ENCODE results near the gene SEC31B. TPM values are rescaled to one million over a fixed set of nuclear protein-coding genes. Genes with fewer than 3 reads are reported as not detected.
A peak's percentile ranks its signal among the peaks of the same experiment; 100 is the strongest.

SEC31B gene
- total RNA-seq, 4 donors from 2014 or later, result 9.3 to 36.9 (median 12.7) TPM

DNA sequence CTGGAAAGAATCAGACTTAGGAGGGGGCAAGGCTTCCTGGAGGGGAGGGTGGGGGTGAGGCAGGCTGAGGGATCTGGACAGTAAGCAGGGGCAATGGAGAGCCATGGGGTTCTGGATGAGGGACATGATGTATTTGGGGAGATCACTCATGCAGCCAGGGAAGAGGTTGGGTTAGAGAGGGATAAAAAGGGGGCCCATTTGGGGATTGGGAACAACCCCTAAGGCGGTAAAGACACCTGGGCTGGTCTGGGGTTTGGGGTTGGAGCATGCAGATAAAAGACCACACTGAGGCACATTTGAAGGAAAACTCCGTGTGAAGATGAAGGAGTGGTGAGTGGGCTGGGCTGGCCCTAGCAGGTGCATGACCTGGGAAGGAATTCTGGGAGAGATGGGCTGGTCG lies 46.9 kb upstream of the SEC31B start:
- Histone ChIP-seq H3K4me1 (peaks cover 9% of the 10 kb centered on the region), H3K27ac (no peak overlapping the region), H3K9me3 (no peaks in the 10 kb centered on the region), H3K27me3 (peaks cover 98% of the 10 kb centered on the region), H3K4me3 (no peak overlapping the region), H3K36me3 (no peaks in the 10 kb centered on the region)
- no peak for DNase-seq (ENCODE audit: low spot score in 2 of 2)
- TF ChIP-seq, protein P1, sequence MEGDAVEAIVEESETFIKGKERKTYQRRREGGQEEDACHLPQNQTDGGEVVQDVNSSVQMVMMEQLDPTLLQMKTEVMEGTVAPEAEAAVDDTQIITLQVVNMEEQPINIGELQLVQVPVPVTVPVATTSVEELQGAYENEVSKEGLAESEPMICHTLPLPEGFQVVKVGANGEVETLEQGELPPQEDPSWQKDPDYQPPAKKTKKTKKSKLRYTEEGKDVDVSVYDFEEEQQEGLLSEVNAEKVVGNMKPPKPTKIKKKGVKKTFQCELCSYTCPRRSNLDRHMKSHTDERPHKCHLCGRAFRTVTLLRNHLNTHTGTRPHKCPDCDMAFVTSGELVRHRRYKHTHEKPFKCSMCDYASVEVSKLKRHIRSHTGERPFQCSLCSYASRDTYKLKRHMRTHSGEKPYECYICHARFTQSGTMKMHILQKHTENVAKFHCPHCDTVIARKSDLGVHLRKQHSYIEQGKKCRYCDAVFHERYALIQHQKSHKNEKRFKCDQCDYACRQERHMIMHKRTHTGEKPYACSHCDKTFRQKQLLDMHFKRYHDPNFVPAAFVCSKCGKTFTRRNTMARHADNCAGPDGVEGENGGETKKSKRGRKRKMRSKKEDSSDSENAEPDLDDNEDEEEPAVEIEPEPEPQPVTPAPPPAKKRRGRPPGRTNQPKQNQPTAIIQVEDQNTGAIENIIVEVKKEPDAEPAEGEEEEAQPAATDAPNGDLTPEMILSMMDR (IDR thresholded peaks at IDR 0.05), result no peak
- no peak for TF ChIP-seq EP300 (IDR thresholded peaks at IDR 0.05)
- no peak for TF ChIP-seq POLR2A (IDR thresholded peaks at IDR 0.05)
- no peak for TF ChIP-seq POLR2AphosphoS5 (IDR thresholded peaks at IDR 0.05)
- 58% methylated on average over 3 of the region's 3 CpGs for WGBS

DNA sequence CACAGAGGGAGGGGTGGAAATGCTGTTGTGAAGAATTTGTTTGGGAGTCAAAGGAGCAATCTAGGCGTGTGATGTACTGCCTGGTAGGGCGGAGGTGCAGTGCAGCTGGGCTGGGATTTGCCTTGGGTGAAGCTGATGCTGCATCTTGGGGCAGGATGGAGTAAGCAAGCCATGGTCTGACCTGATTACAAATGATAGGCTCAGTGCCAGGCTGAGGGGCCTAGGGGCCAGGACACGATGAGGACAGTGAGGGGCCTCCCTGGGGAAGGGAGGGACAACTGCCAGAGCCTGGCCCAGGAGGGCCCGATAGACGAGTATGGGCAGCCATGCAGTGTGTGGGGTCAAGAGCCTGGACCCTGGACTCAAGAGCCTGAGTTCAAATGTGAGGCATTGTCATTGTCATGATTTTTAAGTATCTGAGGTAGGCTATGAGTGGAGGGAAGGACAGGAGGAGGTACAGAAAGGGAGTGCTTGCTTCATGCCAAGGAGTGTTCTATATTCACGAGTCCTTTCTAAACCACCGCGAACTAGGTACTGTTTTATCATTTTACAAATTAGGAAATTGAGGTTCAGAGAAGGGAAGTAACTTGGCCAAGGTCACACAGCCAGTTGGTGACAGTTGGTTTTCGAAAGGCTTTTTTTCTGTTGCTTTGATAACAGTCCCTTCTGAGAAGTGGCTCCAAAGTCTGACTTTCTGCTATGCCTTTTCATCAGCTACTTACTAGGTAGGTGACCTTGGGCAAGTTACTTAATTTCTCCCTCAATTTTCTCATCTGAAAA lies 45.7 kb upstream of the SEC31B start:
- 75% methylated on average over 9 of the region's 9 CpGs for WGBS
- H3K27me3 ChIP-seq, result peaks cover 96% of the 10 kb centered on the region
- no peaks in the 10 kb centered on the region for H3K9me3 ChIP-seq
- TF ChIP-seq POLR2A (IDR thresholded peaks at IDR 0.05) (no peak), POLR2AphosphoS5 (IDR thresholded peaks at IDR 0.05) (no peak), EP300 (IDR thresholded peaks at IDR 0.05) (no peak)
- TF ChIP-seq, protein P1 (IDR thresholded peaks at IDR 0.05), result no peak
- no peak overlapping the region for H3K4me3 ChIP-seq
- DNase-seq (ENCODE audit: low spot score in 2 of 2), result no peak
- H3K4me1 ChIP-seq, result peaks cover 9% of the 10 kb centered on the region
- no peak overlapping the region for H3K27ac ChIP-seq
- H3K36me3 ChIP-seq, result no peaks in the 10 kb centered on the region

DNA sequence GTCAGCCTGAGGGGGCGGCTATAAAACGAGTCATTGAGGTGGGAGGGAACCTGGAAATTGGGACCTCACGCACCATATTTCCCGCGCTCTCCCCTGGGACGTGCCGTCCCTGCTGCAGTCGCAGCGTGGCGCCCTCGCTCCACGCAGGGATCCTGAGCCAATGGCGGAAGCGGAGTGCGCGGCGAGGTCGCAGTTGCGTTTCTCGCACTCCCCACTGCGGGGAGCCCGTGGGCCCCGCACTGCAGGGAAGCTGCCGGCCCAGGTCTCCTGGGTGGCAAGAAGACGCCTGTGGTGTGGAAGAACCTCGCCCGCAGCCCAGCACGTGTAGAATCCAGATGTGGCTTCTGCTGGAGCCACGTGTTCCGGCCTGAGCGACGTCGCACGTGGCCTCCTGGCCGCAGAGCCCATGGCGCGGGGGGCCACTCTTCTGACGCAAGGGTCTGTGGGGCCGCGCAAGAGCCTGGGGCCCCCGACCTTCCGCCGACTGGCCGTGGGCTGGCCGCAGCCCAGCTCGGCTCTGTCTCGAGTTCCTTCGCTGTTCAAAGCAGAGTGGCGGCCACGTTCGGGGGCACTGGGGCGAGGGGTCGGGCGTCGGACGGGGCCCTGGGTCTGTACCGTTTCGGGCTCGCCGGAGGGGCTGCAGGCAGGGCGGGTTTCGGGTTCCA lies 42.5 kb upstream of the SEC31B start:
- Histone ChIP-seq H3K27ac (no peak overlapping the region), H3K4me3 (no peak overlapping the region), H3K4me1 (peaks cover 9% of the 10 kb centered on the region), H3K27me3 (peaks cover 63% of the 10 kb centered on the region), H3K9me3 (no peaks in the 10 kb centered on the region), H3K36me3 (no peaks in the 10 kb centered on the region)
- no peak for DNase-seq (ENCODE audit: low spot score in 2 of 2)
- 5% methylated on average over 10 of the region's 62 CpGs for WGBS
- TF ChIP-seq EP300 (IDR thresholded peaks at IDR 0.05), result no peak
- TF ChIP-seq, protein P1 (IDR thresholded peaks at IDR 0.05), result peak; percentile 52 to 98

DNA sequence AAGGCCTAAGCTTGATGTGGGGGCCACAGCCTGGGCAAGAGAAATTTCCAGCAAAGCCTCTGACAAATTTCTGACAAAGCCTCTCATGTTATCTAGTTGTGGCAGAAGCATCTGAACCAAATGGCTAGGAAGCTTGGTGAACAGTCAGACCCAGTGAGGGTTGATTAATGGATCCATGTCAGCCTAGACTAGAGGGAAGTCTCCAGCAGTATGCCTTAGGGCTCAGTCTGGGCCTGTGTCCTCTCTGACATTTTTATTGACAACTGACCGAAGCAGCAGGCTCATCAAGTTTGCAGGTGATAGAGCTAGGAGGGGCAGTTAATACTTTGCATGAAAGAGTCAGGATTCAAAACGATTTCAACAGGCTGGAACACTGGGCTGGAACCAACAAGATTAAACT lies 41.3 kb upstream of the SEC31B start:
- no peak for DNase-seq (ENCODE audit: low spot score in 2 of 2)
- Histone ChIP-seq H3K9me3 (no peaks in the 10 kb centered on the region), H3K27ac (no peak overlapping the region), H3K4me3 (no peak overlapping the region), H3K27me3 (peaks cover 52% of the 10 kb centered on the region), H3K36me3 (no peaks in the 10 kb centered on the region), H3K4me1 (peaks cover 9% of the 10 kb centered on the region)
- 72% methylated on average over 2 of the region's 2 CpGs for WGBS
- TF ChIP-seq, protein P1 (IDR thresholded peaks at IDR 0.05), result no peak
- TF ChIP-seq EP300 (IDR thresholded peaks at IDR 0.05), result no peak
- no peak for TF ChIP-seq POLR2AphosphoS5 (IDR thresholded peaks at IDR 0.05)
- TF ChIP-seq POLR2A (IDR thresholded peaks at IDR 0.05), result no peak

DNA sequence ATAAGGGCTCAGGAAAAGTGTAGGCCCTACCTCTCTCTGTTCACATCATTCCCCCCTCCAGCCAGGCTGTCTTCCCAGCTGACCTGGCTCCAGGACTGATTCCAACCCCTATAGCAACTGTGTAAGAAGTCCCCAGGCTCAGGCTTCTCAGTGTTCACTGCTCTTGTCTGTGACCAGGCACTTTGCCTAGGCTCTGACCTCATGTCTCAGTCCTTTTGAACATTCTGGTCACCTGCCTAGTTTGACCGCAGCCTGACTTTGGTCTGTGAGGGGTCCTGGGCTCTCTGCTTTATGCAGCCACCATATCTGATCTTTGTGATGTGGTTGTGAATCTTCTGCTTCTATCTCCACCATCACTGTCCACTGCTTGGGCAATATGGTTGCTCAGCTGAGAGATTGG lies 40.6 kb upstream of the SEC31B start:
- Histone ChIP-seq H3K27me3 (peaks cover 46% of the 10 kb centered on the region), H3K4me1 (peaks cover 9% of the 10 kb centered on the region), H3K27ac (no peak overlapping the region), H3K9me3 (no peaks in the 10 kb centered on the region), H3K4me3 (no peak overlapping the region), H3K36me3 (no peaks in the 10 kb centered on the region)
- no peak for DNase-seq (ENCODE audit: low spot score in 2 of 2)
- WGBS, result 89% methylated on average over 1 of the region's 1 CpG
- no peak for TF ChIP-seq EP300 (IDR thresholded peaks at IDR 0.05)
- TF ChIP-seq POLR2A (IDR thresholded peaks at IDR 0.05), result no peak
- no peak for TF ChIP-seq POLR2AphosphoS5 (IDR thresholded peaks at IDR 0.05)
- TF ChIP-seq, protein P1 (IDR thresholded peaks at IDR 0.05), result no peak

All from suprapubic skin (tissue), 4 donors.